Chondrocyte (in vitro differentiated cells): ENCODE measurements around the gene UMODL1. TPM values are rescaled to one million over a fixed set of nuclear protein-coding genes. Genes with fewer than 3 reads are reported as not detected.

Experiments used
- DNase-seq: peaks from one replicate; pipeline ENCODE4 v3.0.0; 2021; ENCODE audit warnings: mixed read lengths, low spot score
- H3K27ac Mint-ChIP-seq: one replicate; pipeline ENCODE4 v1.8.0; 2021; ENCODE audit warnings: mild to moderate bottlenecking, moderate library complexity, mixed read lengths; ENCODE audit not compliant: unreplicated experiment
- H3K27me3 Mint-ChIP-seq: 2 replicates; pipeline ENCODE4 v1.8.0; 2021; ENCODE audit warnings: low read depth, mixed read lengths
- H3K36me3 Mint-ChIP-seq: 2 replicates; pipeline ENCODE4 v1.8.0; 2021; ENCODE audit warnings: low read depth, mixed read lengths
- H3K4me1 Mint-ChIP-seq: 2 replicates; pipeline ENCODE4 v1.8.0; 2021; ENCODE audit warnings: low read depth, mild to moderate bottlenecking, mixed read lengths
- H3K4me3 Mint-ChIP-seq: one replicate; pipeline ENCODE4 v1.8.0; 2021; ENCODE audit warnings: mild to moderate bottlenecking, moderate library complexity, mixed read lengths; ENCODE audit not compliant: unreplicated experiment
- H3K9me3 Mint-ChIP-seq: 2 replicates; pipeline ENCODE4 v1.8.0; 2021; ENCODE audit warnings: low read depth, mixed read lengths
- total RNA-seq: library from RNA; stranded (reverse); gene quantifications from 3 replicates; pipeline ENCODE4 v1.2.1, GENCODE V29; 2021
- TF ChIP-seq, protein P1 (sequence below): fragments of 200-600 bp; sonication (generic); IDR thresholded peaks from 2 replicates; pipeline ENCODE4 v1.5.0; 2021; ENCODE audit warnings: antibody characterized with exemption, mild to moderate bottlenecking, moderate library complexity

UMODL1 gene
- total RNA-seq, 1 donor from 2014 or later, result not detected

DNA sequence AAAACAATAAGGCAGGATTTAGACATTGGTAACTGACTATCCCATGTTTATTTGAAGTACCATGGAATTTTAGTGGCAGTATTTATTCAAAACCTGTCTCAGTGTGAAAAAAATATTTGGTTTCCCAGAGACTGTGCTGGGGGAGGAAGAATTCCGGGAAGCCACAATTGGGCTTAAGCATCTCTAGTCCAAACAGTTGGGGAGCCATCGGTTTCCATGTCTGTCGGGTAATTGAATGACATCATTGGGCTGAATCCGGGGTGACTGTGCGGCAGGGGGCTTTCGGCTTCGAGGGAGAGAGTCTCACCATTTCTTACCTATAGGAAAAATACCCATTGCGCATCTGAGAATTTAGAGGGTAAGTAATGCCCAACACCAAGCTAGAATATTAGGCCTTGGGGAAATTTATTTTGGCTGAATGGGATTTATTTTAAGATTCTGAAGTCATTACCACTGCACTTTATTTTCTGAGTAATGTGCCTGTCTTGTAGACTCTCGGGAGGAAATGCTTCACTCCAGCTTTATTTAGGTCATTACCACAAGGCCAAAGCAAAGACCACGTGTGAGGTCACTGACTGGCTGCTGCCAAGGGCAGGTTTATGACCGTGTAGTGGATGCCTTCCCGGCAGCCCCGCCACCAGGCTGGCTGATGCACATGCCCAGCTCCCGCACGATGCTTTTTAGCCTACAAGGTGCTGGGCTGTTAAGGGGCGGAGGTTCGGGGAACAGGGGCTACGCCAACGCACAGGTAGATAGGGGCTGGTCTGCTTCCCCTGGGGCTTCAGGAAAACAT, 23.1 kb upstream of the UMODL1 start:
- Mint-ChIP-seq H3K27ac (peak overlapping the region; percentile 98), H3K9me3 (no peaks in the 10 kb centered on the region), H3K4me3 (no peak overlapping the region), H3K27me3 (no peaks in the 10 kb centered on the region), H3K36me3 (no peaks in the 10 kb centered on the region), H3K4me1 (peaks cover 24% of the 10 kb centered on the region)
- TF ChIP-seq, protein P1, sequence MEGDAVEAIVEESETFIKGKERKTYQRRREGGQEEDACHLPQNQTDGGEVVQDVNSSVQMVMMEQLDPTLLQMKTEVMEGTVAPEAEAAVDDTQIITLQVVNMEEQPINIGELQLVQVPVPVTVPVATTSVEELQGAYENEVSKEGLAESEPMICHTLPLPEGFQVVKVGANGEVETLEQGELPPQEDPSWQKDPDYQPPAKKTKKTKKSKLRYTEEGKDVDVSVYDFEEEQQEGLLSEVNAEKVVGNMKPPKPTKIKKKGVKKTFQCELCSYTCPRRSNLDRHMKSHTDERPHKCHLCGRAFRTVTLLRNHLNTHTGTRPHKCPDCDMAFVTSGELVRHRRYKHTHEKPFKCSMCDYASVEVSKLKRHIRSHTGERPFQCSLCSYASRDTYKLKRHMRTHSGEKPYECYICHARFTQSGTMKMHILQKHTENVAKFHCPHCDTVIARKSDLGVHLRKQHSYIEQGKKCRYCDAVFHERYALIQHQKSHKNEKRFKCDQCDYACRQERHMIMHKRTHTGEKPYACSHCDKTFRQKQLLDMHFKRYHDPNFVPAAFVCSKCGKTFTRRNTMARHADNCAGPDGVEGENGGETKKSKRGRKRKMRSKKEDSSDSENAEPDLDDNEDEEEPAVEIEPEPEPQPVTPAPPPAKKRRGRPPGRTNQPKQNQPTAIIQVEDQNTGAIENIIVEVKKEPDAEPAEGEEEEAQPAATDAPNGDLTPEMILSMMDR, result peak; percentile 40
- no peak for DNase-seq

DNA sequence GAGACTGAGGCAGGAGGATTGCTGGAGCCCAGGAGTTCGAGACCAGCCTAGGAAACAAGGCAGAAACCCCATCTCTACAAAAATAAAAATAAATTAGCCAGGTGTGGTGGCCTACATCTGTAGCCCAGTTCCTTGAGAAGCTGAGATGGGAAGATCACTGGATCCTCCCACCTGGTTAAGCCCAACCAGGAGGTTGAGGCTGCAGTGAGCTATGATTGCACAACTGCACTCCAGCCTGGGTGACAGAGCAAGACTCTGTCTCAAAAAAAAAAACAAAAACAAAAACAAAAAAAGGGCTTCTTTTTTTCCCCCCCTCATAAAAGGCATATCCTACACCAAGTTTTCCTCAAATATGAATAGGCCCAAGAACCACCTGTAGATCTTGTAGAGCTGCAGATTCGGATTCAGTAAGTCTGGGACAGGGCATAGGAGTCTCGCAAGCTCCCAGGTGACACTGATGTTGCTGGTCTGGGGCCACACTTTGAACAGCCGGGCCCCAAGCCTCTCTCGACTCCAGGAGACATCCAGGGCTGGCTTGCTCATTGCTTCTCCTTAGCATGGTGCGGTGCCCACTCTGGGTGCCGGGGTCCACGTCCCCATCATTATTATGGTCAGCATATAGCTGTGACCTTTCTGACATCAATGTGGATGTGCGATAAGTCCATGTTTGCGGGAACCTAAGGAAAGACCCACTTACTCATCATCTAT, 22.1 kb upstream of the UMODL1 start:
- TF ChIP-seq, protein P1, result no peak
- no peak for DNase-seq
- H3K9me3 Mint-ChIP-seq, result peaks cover 5% of the 10 kb centered on the region
- H3K27me3 Mint-ChIP-seq, result no peaks in the 10 kb centered on the region
- H3K4me1 Mint-ChIP-seq, result peaks cover 24% of the 10 kb centered on the region
- no peaks in the 10 kb centered on the region for H3K36me3 Mint-ChIP-seq
- H3K4me3 Mint-ChIP-seq, result no peak overlapping the region
- no peak overlapping the region for H3K27ac Mint-ChIP-seq

DNA sequence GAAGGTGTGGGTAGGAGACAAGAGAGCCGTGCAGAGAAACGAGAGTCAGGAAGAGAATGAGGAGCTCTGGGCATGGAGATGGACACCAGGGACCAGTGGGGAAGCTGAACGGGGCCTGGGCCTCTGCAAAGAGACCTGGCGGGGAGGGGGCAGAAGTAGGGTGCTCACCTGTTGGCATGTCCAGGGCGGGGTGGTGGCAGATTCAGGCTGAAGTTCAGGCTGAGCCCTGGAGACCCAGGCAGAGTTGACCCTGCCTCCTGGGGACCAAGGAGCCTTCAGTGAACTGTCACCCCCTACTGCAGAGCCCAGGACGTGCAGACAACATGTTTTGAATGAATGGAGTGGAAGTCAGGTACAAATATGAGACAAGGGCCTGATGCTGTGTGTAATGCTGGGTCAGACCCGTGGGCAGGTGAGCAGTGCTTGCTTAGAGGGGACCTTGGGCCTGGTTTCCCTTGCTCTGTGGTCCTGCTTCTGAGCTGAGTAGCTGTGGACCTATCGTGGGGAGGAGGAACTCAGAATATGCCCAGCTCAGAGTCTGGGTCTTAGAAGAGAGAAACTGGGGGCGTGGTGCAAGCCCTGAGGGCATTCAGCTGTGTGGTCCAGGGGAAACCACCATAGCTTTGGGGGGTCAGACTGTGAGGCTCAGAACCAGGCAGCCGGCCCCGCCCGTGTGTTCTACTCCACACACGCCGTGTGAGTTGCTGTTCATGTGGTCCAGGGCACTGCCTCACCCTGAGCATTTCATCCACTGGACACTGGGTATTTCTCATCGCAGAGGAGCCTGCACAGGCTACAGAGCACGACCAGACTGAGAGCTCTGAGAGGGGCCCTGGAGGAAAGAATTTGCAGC, 21.3 kb upstream of the UMODL1 start:
- Mint-ChIP-seq H3K4me3 (no peak overlapping the region), H3K36me3 (no peaks in the 10 kb centered on the region), H3K27me3 (no peaks in the 10 kb centered on the region), H3K4me1 (peaks cover 24% of the 10 kb centered on the region), H3K27ac (no peak overlapping the region), H3K9me3 (peaks cover 5% of the 10 kb centered on the region)
- DNase-seq, result no peak
- TF ChIP-seq, protein P1, result no peak

DNA sequence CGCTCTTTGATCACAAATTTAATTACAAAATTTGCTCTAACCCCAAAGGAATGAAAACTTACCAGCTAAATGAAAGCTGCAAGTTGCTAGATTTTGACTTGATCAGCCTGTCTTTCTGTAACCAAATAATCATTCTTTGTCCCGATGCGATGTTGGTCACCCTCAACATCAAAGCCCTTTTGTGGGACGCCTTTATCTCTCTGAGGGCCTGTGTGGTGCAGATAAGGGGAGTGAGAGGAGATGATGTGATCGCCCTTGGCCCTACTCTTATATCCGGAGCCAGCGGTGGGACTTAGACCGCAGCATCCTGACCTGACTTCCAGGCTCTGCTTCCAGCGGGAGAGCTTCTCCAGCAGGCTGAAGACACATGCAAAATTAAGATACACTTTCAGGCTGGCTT, 19.3 kb upstream of the UMODL1 start:
- Mint-ChIP-seq H3K4me3 (no peak overlapping the region), H3K27ac (no peak overlapping the region), H3K36me3 (no peaks in the 10 kb centered on the region), H3K27me3 (no peaks in the 10 kb centered on the region), H3K9me3 (peaks cover 5% of the 10 kb centered on the region), H3K4me1 (peaks cover 26% of the 10 kb centered on the region)
- no peak for DNase-seq
- TF ChIP-seq, protein P1, result no peak

DNA sequence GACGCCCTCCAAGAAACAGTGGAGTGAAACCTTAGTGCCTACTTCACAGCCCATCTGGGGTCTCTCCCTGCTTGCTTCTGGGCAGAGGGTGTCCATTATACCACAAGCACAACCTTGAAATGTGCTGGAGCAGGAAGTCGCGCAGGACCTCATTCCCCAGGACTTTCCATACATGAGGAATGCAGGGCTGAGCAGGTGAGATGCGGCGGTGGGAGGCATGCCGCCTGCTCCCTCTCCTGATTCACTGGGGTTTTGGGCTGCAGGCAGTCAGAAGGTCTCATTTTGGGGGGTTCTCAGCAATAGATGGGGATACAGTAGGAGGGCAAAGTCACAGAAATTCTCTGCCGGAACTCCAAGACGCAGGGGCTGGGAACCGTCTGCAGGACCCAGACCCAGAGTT, 15.7 kb upstream of the UMODL1 start:
- Mint-ChIP-seq H3K27me3 (no peaks in the 10 kb centered on the region), H3K36me3 (no peaks in the 10 kb centered on the region), H3K4me1 (peaks cover 23% of the 10 kb centered on the region), H3K4me3 (no peak overlapping the region), H3K27ac (no peak overlapping the region), H3K9me3 (peaks cover 5% of the 10 kb centered on the region)
- TF ChIP-seq, protein P1, result no peak
- DNase-seq, result no peak
